Ramos (cell line): Measurements from ENCODE around the gene KNG1.
"Not testable (repeated sequence)": the region's sequence is repeated elsewhere in the genome, so short reads cannot be mapped to it uniquely, and the experiment has no call there.

Experiments
- in situ Hi-C: fragments of 300-500 bp; cut with MboI; formaldehyde crosslinking; loops from one replicate; pipeline ENCODE4 v1.14.3; 2022; ENCODE audit warnings: low sequenced_read_pairs; ENCODE audit not compliant: unreplicated experiment

Gene KNG1

DNA sequence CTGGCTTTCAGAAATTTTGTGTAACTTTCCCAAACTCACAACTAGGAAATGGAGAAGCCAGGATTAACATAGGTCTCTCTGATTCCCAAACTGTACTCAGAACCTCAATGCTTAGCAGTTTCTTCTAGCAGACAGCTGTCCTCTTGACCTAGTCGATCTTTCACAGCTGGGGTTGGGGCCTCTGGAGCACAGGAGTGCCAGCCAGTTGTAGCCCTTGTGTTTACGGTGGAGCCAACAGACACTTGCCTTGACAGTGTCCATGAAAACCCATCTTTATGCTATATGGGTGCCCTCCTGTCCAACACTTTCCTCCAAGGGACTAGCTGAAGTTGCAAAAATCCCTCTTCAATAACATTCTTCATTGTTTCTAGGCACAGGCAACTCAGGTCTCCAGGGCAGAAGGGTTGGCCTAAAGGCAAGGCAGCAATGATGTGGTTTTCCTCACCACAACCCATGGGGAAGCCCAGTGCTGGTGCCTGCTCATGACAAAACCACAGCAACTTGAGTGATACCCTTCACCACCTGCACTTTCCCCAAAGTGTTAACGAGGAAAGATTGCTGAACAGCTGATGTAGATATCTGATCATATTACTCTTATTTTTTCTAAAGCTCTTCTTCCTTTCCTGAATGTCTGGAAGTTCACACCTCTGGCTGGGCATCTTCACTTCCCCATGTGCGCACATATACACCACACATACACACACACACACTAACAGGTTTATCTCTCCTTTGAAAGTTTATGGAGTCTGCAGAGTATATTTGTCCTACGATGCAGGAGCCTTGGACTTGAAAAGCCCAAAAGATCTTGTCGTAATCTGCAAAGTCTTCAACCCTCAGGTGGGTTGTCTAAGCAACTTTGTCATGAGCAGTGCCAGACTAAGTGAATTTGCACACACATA lies 11.0 kb upstream of the KNG1 start:
- in situ Hi-C loops: no loop called here

DNA sequence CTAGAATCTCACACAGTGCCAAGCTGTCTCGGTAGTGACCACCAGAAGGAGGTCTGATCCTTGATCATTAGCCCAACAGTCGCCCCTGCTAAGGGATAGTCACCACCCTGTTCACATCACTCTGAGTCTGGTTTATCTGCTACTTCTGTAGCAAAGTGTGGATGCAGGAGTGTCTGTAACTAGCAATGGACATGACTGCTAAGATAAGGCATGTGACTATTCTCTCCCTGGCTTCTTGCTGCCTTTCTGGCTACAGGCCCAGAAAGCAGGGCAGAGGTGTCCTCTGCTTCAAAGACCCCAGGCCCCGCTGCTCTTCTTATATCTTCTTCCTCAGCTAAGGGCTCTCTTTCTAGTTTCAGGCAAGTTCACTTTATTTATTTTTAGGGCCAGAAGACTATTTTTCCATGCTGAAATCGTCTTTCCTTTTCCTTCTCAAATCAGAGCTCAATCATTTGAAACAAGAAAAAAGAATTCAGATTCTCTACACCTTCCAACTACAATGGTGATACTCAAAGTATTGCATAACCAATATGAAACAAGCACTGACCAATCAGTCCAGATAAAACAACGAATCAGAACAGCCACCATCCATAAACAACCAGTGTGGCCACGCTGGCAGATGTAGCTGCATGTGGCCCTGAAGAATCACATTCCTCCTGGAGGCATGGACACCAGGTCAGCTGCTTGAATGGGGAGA lies 8.0 kb upstream of the KNG1 start:
- in situ Hi-C loops: no loop called here

DNA sequence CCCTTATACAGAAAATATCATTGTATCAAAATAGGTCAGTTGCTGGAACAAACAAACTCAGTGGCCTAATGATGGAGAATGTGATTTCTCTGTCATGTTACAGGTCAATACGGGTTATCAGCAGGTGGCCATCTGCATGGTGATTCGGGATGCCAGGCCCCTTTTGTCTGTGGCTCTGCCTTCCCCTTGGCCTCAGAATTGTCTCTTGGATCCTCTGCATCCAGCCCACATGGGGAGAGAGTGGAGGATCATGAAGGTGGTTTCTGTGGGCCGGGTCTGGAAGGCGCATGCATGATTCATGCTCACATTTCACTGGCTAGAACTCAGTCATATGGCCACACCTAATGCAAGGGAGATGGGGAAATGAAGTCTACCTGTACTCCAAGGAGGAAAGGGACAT lies 6.5 kb upstream of the KNG1 start:
- in situ Hi-C loops: not testable (repeated sequence)

DNA sequence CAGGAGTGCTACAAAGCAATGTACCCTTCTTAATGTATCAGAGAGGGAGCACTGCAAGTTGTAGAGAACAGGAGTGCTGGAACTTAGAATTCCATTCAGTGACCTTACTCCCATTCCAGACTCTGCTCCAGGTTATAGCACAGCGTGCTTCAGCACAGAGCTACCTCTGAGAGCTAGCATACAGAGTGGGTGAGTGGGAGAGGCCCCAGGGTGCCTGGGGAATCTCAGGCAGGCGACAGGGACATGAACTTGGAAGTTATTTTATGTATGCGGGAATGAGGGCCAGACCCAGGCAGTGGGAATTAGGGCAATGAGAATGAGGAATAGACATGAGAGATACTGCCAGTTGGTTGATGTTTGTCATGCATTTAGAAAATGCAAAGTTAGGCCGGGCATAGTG lies 3.7 kb upstream of the KNG1 start:
- in situ Hi-C loops: no loop called here

DNA sequence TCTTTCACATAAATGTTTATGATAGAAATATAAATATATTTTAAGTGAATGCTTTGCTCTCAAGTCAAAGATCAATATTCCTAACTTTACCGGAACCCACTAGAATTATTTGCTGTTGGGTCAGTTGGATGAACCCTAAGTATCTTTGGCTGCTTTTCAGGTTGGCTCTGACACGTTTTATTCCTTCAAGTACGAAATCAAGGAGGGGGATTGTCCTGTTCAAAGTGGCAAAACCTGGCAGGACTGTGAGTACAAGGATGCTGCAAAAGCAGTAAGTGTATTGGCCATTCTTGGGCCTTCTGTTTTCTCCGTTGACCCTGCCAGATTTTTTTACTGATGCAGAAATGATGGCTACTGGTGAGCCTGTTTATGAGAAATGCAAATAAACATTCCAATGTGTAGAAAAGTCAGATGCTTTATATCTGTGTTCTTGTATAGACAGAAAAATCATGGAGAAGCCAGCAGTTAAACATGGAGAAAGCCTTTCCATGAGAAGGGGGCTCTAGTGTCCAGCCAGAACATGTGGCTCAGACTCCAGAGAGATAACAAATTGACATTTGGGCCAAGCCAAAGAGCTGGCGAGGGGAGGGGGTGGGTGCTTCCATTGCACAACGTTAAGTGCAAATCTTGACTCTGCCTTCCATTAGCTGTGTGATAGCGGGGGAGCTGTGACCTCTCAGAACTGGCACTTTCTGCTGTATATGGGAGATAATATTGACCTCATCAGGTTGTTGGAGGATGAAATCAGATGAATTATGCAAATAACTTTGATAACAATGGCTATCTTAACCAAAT lies 3.0 kb downstream of the KNG1 start:
- in situ Hi-C loops: no loop called here

DNA sequence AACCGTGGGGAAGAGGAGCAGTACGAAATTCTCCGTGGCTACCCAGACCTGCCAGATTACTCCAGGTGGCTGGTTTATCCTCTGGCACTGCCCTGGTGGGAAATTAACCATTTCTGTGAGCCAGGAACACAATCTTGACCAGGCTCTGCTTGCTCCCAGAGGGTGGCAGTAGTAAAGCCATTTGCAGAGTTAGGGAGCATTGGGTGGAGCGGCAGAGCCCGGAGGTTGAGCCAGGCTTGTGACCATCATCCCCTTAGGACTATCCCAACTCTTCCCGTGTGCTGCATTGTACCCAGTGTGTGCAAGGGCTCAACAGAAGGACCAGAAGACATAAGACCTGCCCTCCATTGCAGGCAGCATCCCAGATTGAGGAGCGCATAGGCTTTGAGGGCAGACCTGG lies 5.3 kb downstream of the KNG1 start:
- in situ Hi-C loops: no loop called here

DNA sequence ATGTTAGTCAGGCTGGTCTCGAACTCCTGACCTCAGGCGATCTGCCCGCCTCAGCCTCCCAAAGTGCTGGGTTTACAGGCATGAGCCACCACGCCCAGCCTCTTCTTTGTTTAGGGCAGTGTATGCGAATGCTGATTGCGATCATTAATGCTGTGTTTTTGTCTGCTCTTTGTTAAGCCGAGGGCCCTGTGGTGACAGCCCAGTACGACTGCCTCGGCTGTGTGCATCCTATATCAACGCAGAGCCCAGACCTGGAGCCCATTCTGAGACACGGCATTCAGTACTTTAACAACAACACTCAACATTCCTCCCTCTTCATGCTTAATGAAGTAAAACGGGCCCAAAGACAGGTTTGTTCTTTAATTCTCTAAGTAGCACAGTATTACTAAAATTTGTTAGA lies 7.8 kb downstream of the KNG1 start:
- in situ Hi-C loops: no loop called here

DNA sequence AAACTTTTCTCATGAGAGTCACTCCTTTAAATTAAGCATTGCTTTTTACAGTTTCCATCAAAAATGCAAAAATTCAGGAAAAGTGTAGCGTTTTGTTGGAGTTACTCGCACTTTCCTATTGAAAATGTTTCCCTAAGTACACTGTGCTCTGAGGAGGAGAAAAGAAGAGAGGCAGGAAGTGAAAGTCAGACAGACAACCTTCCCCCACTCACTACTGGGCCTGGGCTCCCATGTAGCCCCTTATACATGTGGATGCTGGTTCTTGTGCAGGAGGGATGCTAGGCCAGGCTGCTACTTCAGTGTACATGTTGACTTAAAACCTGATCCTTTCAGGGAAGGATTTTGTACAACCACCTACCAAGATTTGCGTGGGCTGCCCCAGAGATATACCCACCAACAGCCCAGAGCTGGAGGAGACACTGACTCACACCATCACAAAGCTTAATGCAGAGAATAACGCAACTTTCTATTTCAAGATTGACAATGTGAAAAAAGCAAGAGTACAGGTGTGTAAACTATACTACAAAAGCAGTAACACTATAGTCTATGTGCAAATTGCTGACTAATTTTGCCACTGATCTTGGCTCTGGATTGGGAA lies 15.1 kb downstream of the KNG1 start:
- in situ Hi-C loops: no loop called here

DNA sequence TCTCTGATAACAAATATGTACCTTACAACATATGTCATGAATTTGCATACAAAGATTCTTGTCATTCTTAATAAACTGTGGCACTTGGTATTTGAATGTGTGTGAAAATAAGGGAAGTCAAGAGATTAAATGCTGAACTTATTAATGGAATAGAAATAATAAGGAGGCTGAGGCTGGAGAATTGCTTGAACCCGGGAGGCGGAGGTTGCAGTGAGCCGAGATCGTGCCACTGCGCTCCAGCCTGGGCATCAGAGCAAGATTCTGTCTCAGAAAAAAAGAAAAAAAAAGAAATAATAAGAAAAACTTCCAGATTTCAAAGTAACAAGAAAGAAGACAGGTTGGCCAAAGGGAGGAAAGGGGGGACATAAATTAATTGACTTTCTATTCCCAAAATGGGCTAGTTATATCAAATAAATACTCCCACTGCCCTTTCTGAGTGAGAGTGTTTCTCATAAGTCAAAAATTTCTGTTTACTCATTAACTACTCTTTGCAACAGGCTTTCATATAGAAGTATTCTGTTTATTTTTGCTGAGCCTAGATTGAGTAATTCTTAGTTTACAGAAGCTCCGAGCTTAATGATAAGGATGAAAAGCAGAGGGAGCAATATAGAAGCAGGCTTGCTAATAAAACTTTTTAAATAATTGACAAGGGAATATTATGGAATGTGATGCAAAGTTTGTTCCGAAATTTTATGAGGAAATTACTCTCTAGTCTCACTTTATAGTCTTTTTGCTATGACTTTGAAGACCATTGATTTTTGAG lies 25.6 kb downstream of the KNG1 start:
- in situ Hi-C loops: no loop called here

DNA sequence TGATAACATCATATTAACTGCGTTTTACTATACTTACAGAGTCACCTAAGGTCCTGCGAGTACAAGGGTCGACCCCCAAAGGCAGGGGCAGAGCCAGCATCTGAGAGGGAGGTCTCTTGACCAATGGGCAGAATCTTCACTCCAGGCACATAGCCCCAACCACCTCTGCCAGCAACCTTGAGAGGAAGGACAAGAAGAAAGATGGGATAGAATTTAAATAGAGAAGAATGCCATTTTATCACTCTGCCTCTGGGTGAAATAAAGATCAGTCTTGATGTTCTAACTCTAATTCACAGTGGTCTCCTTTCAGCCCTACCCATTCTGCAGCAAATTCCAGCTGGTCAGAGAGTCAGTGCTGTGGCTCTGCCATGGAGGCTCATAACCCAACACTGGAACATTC lies 26.5 kb downstream of the KNG1 start:
- in situ Hi-C loops: no loop called here

DNA sequence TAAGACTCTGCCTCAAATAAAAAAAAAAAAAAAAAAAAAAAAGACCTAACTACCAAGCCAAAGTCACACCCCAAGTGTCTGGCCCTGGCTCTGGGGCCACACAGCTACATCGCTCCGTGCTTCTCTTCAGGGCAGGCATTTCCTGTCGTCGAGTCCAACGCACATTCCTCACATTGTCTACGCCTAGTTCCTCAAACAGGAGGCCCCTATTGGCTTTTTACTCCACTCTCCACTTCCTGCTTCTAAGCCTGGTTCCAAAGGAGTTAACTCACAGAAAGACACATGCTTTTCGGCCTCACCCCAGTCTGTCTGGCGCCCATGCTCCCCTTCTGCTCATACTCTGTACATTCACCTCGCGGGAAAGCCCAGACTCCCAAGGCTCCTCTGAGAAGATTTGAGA lies 28.8 kb downstream of the KNG1 start:
- in situ Hi-C loops: no loop called here

DNA sequence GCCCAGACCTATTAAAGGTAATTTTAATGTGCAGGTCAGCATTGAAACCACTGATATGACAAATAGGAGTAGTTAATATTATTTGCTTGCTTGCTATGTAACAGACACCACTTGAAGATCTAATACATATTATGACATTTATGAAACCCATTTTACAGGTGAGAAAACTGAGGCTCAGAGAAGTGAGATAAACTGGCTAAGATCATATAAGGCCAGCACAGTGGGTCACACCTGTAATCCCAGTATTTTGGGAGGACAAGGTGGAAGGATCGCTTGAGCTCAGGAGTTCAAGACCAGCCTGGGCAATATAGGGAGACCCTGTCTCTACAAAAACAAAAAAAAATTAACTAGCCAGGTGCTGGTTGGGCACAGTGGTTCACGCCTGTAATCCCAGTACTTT lies 33.2 kb downstream of the KNG1 start:
- in situ Hi-C loops: no loop called here

DNA sequence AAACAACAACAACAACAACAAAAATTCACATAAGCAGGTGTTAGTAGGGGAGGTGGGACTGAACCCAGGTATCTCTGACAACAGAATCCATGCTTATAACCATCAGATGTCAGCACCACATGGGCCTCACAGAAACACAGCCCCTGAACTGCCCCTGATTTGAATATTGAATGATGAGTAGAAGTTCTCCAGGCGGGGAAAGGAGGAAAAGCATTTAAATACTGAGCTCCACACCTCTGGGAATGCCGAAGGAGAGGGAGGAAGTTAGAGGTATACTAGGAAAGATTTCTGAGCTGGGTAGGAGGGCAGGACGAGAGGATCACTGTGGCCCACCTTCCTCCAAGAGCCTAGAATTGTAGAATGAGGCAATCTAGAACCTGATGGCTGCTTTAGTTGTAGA lies 34.3 kb downstream of the KNG1 start:
- in situ Hi-C loops: no loop called here

DNA sequence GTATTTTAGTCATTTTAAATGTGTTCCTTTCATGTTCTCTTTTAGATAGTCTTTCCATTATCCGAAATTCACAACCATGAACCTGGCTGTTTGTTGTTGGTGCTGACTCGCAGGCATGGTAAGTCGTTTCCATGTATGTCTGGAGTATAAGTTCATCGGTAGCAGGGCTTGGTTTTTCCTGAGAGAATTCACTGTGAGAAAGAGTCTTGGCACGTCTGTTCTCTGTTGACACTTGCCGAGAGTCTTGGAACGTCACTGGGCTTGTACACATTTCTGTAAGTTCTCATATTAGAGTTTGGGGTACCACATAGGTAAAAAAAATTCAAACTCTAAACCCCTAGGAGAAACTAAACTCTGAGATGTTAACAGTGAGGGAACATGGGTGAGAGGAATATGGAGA lies 36.8 kb downstream of the KNG1 start:
- in situ Hi-C loops: no loop called here

DNA sequence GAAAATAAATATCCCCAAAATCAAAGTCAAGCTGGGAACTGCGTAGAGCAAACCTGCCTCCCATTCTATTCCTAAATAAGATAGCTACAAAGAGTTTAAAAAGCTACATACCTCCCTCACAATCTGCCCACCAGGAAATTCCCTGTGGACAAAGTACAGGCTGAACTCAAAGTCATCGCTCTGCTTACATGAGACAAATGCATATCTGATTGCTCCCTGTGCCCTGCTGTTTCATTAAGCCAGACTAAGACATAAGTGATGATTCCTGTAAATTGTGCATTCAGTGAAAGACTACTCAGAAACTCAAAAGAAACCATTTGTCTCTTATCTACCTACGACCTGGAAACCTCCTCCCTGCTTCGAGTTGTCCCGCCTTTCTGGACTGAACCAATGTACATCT lies 37.7 kb downstream of the KNG1 start:
- in situ Hi-C loops: no loop called here

DNA sequence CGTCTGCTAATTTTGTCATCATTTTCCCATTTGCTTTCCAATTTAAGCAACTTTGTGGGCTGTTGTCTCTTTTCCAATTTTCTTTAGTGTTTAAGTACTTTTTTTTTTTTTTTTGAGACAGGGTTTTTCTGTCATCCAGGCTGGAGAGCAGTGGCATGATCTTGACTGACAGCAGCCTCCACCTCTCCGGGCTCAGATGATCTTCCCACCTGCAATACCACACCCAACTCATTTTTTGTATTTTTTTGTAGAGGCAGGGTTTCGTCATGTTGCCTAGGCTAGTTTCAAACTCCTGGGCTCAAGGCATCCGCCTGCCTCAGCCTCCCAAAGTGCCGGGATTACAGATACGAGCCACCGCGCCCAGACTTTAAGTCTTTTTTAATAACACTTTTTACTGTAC lies 40.1 kb downstream of the KNG1 start:
- in situ Hi-C loops: no loop called here

DNA sequence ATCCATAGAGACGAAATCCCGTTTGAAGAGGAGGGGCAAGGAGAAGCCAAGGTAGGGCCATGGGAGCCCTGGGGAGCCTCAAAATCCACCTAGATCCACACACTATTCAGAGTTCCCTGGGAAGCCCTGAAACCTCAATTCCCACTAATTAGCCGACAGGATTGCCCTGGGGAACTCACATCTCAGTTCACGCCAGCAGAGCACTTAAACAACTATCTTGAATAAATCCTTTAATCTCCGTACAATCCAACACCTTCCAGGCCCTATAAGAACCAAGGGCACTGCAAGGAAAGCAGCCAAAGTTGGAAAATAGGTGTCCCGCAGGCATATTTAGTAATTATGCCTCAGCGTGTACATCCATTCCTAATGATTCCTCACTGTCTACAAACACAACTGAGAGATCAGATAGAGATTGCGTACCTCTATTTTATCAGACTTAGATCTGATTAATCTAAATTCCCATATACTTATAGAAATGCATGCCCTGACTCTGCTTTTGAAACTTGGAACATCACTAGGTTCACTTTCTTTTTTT lies 40.6 kb downstream of the KNG1 start:
- in situ Hi-C loops: no loop called here

DNA sequence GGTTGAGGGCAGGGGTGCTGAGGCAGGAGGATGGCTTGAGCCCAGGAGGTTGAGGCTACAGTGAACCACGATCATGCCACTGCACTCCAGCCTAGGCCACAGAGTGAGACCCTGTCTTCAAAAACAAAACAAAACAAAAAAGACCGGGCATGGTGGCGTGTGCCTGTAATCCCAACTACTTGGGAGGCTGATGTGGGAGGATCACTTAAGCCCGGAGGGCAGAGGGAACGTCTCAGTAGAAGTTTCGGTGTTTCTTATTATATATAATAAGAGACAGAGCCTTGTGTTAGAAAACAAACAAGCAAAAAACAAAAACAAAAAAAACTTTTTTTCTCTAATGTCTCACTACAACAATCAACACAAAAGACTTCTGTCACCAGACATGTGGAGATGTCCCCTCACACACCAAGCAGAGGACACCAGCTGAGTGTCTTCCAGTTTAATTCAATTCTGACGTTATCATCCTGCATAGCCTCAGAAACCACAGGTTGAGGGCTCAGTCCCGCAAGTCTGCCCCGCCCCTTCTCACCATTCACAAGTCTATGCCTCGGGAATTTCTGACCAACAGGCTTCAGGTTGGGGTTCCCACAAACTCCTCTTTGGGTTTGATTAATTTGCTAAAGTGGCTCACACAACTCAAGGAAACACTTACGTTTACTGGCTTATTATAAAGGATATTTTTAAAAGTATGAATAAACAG lies 42.2 kb downstream of the KNG1 start:
- in situ Hi-C loops: no loop called here
